Brain microvascular endothelial cell (primary cell): ENCODE measurements around the gene ENC1.

Source experiments
- DNase-seq: peaks from one replicate; pipeline ENCODE4 v3.0.0-alpha.2; 2020
- H3K27ac ChIP-seq: fragments of 250-450 bp; sonication (Bioruptor Pico); 2 replicates; pipeline ENCODE4 v1.5.1; 2020; ENCODE audit warnings: mild to moderate bottlenecking, moderate library complexity
- H3K27me3 ChIP-seq: fragments of 250-450 bp; sonication (Bioruptor Pico); replicated peaks from 2 replicates; pipeline ENCODE4 v1.5.1; 2020; ENCODE audit warnings: mild to moderate bottlenecking
- H3K36me3 ChIP-seq: fragments of 250-450 bp; sonication (Bioruptor Pico); replicated peaks from 2 replicates; pipeline ENCODE4 v1.5.1; 2020; ENCODE audit warnings: mild to moderate bottlenecking
- H3K4me3 ChIP-seq: 2 replicates; pipeline ENCODE4 v1.5.1; 2011; ENCODE audit warnings: low read depth, mild to moderate bottlenecking, control low read depth, low read length, moderate library complexity
- CTCF ChIP-seq: IDR thresholded peaks from 2 replicates; pipeline ENCODE4 v1.5.1; 2011; ENCODE audit warnings: low read depth, mild to moderate bottlenecking, moderate library complexity, low read length, control low read depth, inconsistent platforms; ENCODE audit errors: missing control alignments
- in situ Hi-C: cut with HindIII; loops from 2 replicates; pipeline ENCODE4 v1.10.0; 2017; ENCODE audit warnings: low sequenced_read_pairs, low pct_ligation_motif_present

The ENC1 gene

GRCh38 chr5:74641735-74642542 lies 1.4 kb upstream of the ENC1 start:
- peaks cover 20% of the 10 kb centered on the region for H3K36me3 ChIP-seq
- H3K27me3 ChIP-seq = no peaks in the 10 kb centered on the region
- peak overlapping the region; percentile 99 for H3K4me3 ChIP-seq
- peak overlapping the region; percentile 77 for H3K27ac ChIP-seq
- TF ChIP-seq CTCF = peak; percentile 74
- in situ Hi-C loops = no loop called here
- peak; percentile 77 for DNase-seq

- DNase-seq = peak; percentile 79
Measured at GRCh38 chr5:74640954-74641734, 616 bp upstream of the ENC1 start.

GRCh38 chr5:74639807-74640449 lies 600 bp downstream of the ENC1 start:
- H3K36me3 ChIP-seq = peaks cover 33% of the 10 kb centered on the region
- in situ Hi-C loops = no loop called here
- no peaks in the 10 kb centered on the region for H3K27me3 ChIP-seq
- no peak for DNase-seq
- TF ChIP-seq CTCF = peak; percentile 42
- H3K27ac ChIP-seq = peak overlapping the region; percentile 77
- peak overlapping the region; percentile 99 for H3K4me3 ChIP-seq

More at GRCh38 chr5:74640954-74641734, 616 bp upstream of the ENC1 start:
- Histone ChIP-seq H3K27ac (peak overlapping the region; percentile 77), H3K27me3 (no peaks in the 10 kb centered on the region), H3K4me3 (peak overlapping the region; percentile 99), H3K36me3 (peaks cover 21% of the 10 kb centered on the region)
- in situ Hi-C loops = no loop called here
- TF ChIP-seq CTCF = no peak

- in situ Hi-C loops = no loop called here
- Histone ChIP-seq H3K27me3 (no peaks in the 10 kb centered on the region), H3K27ac (peak overlapping the region; percentile 77), H3K36me3 (peaks cover 40% of the 10 kb centered on the region), H3K4me3 (peak overlapping the region; percentile 99)
- no peak for DNase-seq
- no peak for TF ChIP-seq CTCF
Measured at GRCh38 chr5:74638970-74639806, 1.3 kb downstream of the ENC1 start.

- Histone ChIP-seq H3K4me3 (peak overlapping the region; percentile 99), H3K27ac (peak overlapping the region; percentile 77)
- in situ Hi-C loops = no loop called here
Measured at GRCh38 chr5:74638544-74638969, 2.0 kb downstream of the ENC1 start.

More at GRCh38 chr5:74638544-74638969, 2.0 kb downstream of the ENC1 start:
- TF ChIP-seq CTCF = no peak
- H3K27me3 ChIP-seq = no peaks in the 10 kb centered on the region
- DNase-seq = no peak
- peaks cover 47% of the 10 kb centered on the region for H3K36me3 ChIP-seq
